ENCODE results near the gene VPS35. TPM values are rescaled to one million over a fixed set of nuclear protein-coding genes. Genes with fewer than 3 reads are reported as not detected.
"Not testable (repeated sequence)": the region's sequence is repeated elsewhere in the genome, so short reads cannot be mapped to it uniquely, and the experiment has no call there.

Gene VPS35
- total and polyA plus RNA-seq, 10 of the 15 experiments (the other 5 are each of a cell fraction or from before 2014, with no cell fraction given), result 28.5 to 125 (median 60.6) TPM

DNA sequence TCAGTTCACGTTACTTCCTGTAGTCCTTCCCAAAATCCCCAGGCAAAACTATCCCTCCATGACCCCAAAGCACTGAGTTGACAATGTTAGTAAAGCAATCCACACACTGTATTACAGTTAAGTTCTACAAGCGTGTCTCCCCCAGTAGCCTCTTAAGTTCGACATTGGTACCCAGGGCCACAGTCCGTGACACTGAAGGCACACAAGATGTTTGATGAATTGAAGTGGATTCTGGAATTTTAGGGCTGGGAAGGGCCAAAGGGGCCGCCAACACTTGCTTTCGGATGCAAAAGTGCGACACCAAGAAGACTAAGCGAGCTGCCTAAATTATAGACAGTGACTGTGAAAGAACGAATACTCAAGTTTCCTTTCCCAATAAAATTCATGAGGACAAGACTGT lies 1.5 kb downstream of the VPS35 start (continued):
- TF ChIP-seq, protein P1, sequence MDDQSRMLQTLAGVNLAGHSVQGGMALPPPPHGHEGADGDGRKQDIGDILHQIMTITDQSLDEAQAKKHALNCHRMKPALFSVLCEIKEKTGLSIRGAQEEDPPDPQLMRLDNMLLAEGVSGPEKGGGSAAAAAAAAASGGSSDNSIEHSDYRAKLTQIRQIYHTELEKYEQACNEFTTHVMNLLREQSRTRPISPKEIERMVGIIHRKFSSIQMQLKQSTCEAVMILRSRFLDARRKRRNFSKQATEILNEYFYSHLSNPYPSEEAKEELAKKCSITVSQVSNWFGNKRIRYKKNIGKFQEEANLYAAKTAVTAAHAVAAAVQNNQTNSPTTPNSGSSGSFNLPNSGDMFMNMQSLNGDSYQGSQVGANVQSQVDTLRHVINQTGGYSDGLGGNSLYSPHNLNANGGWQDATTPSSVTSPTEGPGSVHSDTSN (IDR thresholded peaks at IDR 0.05; ENCODE audit: insufficient replicate concordance, low read depth, low read length), result no peak

DNA sequence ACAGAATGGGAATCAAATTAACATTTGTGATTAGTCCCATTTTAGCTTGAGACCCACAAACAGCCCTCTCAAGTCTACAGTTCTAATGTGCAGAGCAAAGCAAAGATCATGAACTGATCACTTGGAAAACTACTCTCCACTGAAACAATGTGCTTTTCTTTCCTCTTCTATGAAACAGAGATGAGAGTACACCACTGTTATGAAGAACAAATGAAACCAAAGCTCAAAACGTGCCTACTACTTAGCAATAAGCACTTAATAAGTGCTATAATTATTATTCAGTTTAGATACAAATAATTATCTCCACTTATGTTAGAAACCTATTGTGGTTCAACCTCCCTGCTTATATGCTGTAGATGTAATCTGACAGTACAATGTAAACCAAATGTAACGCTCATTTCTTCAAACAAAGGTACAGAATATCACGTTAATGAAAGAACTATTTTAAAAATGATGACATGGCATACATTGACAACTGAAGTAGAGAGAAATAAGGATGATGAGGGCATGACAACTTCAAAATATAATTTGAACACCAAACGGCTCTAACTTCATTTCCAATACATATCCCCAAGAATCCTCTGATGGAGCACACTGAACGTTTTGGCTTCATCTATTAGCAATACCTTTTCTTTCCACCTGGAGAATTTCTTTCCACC lies 2.0 kb downstream of the VPS35 start:
- no peak overlapping the region for H2AFZ ChIP-seq (ENCODE audit: control insufficient read depth, low read depth, low read length)
- 0 out of 4 replicates have a peak, but pooled peaks cover 0 to 5% of the 10 kb centered on the region in 2 experiments for H3K36me3 ChIP-seq (ENCODE audit: control insufficient read depth in 2 of 2, insufficient read depth in 2 of 2, low read length in 1 of 2)
- no peaks in the 10 kb centered on the region for H4K20me1 ChIP-seq (ENCODE audit: control insufficient read depth, insufficient read depth)
- H3K4me3 ChIP-seq, result peak overlapping the region; percentile 74
- ChIA-PET SMC1A (ENCODE audit: uncharacterized antibody, unreplicated experiment) (interaction anchor here (0.6 to 1.5 kb wide), 10 partner anchors 12 to 232 kb away, joined by 3 to 18 read pairs (median 4); no protein-coding TSS in a partner anchor), CTCF (interaction anchor here (0.5 to 6.6 kb wide), 8 partner anchors 12 to 243 kb away, joined by 3 to 69 read pairs (median 3); no protein-coding TSS in a partner anchor), RAD21 (ENCODE audit: unreplicated experiment) (interaction anchor here (0.9 to 1.5 kb wide), 5 partner anchors 11 to 113 kb away, joined by 3 to 8 read pairs (median 3); no protein-coding TSS in a partner anchor), POLR2A (interaction anchor here (0.6 kb wide), 1 partner anchor 101 kb away, joined by 5 read pairs; no protein-coding TSS in a partner anchor)
- peak; percentile 47 for FAIRE-seq
- no peaks in the 10 kb centered on the region for H3K9me3 ChIP-seq (replicated peaks; ENCODE audit: control insufficient read depth, insufficient read depth, low read length)
- no peak overlapping the region for H3K9ac ChIP-seq (ENCODE audit: control insufficient read depth, insufficient read depth, low read length)
- 61% methylated on average over 5 of the region's 5 CpGs for WGBS (ENCODE audit: insufficient coverage, insufficient replicate concordance, low lambda C conversion rate, missing lambda C conversion rate)
- BruUV-seq (replicated peaks), result no TSS peak
- TF ChIP-seq NR2C1 (IDR thresholded peaks at IDR 0.05), result no peak
- TF ChIP-seq, protein P2, sequence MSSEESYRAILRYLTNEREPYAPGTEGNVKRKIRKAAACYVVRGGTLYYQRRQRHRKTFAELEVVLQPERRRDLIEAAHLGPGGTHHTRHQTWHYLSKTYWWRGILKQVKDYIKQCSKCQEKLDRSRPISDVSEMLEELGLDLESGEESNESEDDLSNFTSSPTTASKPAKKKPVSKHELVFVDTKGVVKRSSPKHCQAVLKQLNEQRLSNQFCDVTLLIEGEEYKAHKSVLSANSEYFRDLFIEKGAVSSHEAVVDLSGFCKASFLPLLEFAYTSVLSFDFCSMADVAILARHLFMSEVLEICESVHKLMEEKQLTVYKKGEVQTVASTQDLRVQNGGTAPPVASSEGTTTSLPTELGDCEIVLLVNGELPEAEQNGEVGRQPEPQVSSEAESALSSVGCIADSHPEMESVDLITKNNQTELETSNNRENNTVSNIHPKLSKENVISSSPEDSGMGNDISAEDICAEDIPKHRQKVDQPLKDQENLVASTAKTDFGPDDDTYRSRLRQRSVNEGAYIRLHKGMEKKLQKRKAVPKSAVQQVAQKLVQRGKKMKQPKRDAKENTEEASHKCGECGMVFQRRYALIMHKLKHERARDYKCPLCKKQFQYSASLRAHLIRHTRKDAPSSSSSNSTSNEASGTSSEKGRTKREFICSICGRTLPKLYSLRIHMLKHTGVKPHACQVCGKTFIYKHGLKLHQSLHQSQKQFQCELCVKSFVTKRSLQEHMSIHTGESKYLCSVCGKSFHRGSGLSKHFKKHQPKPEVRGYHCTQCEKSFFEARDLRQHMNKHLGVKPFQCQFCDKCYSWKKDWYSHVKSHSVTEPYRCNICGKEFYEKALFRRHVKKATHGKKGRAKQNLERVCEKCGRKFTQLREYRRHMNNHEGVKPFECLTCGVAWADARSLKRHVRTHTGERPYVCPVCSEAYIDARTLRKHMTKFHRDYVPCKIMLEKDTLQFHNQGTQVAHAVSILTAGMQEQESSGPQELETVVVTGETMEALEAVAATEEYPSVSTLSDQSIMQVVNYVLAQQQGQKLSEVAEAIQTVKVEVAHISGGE (CRISPR knock-in tag; IDR thresholded peaks at IDR 0.05), result no peak
- no peak for TF ChIP-seq ESRRA (IDR thresholded peaks at IDR 0.05; ENCODE audit: low read length)
- peak; percentile 92 for TF ChIP-seq ZNF24 (IDR thresholded peaks at IDR 0.05)
- no peak for TF ChIP-seq NFIC (IDR thresholded peaks at IDR 0.05; ENCODE audit: low read depth, low read length)
- DNase-seq (ENCODE audit: low read depth, low spot score), result no peak
- peak overlapping the region; percentile 53 for H3K4me2 ChIP-seq (ENCODE audit: control insufficient read depth, insufficient read depth)
- intact Hi-C loops (cut with micrococcal nuclease; ENCODE audit: unreplicated experiment) (loop anchor here (5.0 kb wide), 2 partner anchors 105 to 435 kb away; no protein-coding TSS in a partner anchor), in situ Hi-C loops (cut with MboI) (no loop called here)
- ATAC-seq, result no peak
- no peak overlapping the region for H3K27ac ChIP-seq (ENCODE audit: control insufficient read depth, insufficient read depth)
- no peaks in the 10 kb centered on the region for H3K27me3 ChIP-seq (replicated peaks in 1 of 2; ENCODE audit: control insufficient read depth in 2 of 2, insufficient read depth in 2 of 2, low read length in 1 of 2)
- H3K79me2 ChIP-seq (ENCODE audit: control insufficient read depth, insufficient read depth, low read length), result peaks cover 82% of the 10 kb centered on the region
- no peaks in the 10 kb centered on the region; the same call in 1 of the 2 replicates for H3K4me1 ChIP-seq (ENCODE audit: control insufficient read depth, insufficient read depth, low read length)

DNA sequence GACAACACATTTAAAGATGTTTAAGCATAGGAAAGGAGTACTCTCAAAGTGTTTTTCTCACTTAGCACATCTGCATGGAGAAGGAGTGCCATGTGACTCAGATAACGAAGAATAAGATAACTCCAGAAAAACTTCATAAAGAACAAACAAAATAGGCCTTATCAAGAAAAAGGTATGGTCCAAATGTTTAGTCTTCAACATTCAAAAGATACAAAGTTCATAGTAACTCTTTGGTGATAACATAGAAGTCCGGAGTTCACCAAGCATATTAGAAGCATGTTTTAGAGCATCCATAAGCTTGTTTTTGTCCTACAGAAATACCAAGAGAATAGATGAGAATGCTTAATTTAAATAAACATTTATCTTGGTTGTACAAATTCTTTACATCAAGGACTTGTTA lies 7.1 kb downstream of the VPS35 start:
- H3K27ac ChIP-seq (ENCODE audit: control insufficient read depth, insufficient read depth); H3K4me1 ChIP-seq (ENCODE audit: control insufficient read depth, insufficient read depth, low read length); FAIRE-seq; BruUV-seq (replicated peaks); H3K9me3 ChIP-seq (replicated peaks; ENCODE audit: control insufficient read depth, insufficient read depth, low read length); H3K9ac ChIP-seq (ENCODE audit: control insufficient read depth, insufficient read depth, low read length); DNase-seq (ENCODE audit: low read depth, low spot score); in situ Hi-C loops (cut with MboI); intact Hi-C loops (cut with micrococcal nuclease; ENCODE audit: unreplicated experiment); H3K4me3 ChIP-seq; H2AFZ ChIP-seq (ENCODE audit: control insufficient read depth, low read depth, low read length); H4K20me1 ChIP-seq (ENCODE audit: control insufficient read depth, insufficient read depth); ATAC-seq; H3K27me3 ChIP-seq (replicated peaks in 1 of 2; ENCODE audit: control insufficient read depth in 2 of 2, insufficient read depth in 2 of 2, low read length in 1 of 2); H3K4me2 ChIP-seq (ENCODE audit: control insufficient read depth, insufficient read depth): not testable (repeated sequence)
- CTCF ChIA-PET, result interaction anchor here (2.2 to 6.6 kb wide), 2 partner anchors 7 to 10 kb away, joined by 6 to 69 read pairs; no protein-coding TSS in a partner anchor
- SMC1A ChIA-PET (ENCODE audit: uncharacterized antibody, unreplicated experiment), result interaction anchor here (0.6 to 1.2 kb wide), 4 partner anchors 8 to 141 kb away, joined by 3 to 5 read pairs (median 3); no protein-coding TSS in a partner anchor
- peaks cover 36% of the 10 kb centered on the region for H3K79me2 ChIP-seq (ENCODE audit: control insufficient read depth, insufficient read depth, low read length)
- POLR2A ChIA-PET, result interaction anchor here (0.6 kb wide), 1 partner anchor 144 kb away, joined by 5 read pairs; no protein-coding TSS in a partner anchor
- 91% methylated on average over 2 of the region's 2 CpGs for WGBS (ENCODE audit: insufficient coverage, insufficient replicate concordance, low lambda C conversion rate, missing lambda C conversion rate)
- RAD21 ChIA-PET (ENCODE audit: unreplicated experiment), result interaction anchor here (1.2 kb wide), 1 partner anchor 10 kb away, joined by 3 read pairs; no protein-coding TSS in a partner anchor
- H3K36me3 ChIP-seq (ENCODE audit: control insufficient read depth in 2 of 2, insufficient read depth in 2 of 2, low read length in 1 of 2), result peaks cover 2 to 18% of the 10 kb centered on the region in 2 experiments

Measured in GM12878 (cell line).